Caco-2 (cell line): ENCODE measurements around the gene ZDHHC13. TPM values are rescaled to one million over a fixed set of nuclear protein-coding genes. Genes with fewer than 3 reads are reported as not detected.

Experiments used
- BruUV-seq: library from RNA; stranded (reverse); fragments of 400-500 nt; replicated peaks from 2 replicates; lab custom pipeline; 2021; lab: Mats Ljungman, UMichigan
- CTCF ChIA-PET: fragments of 300-600 bp; sonication (Branson Sonifier 250); formaldehyde crosslinking; loops from one replicate; lab custom pipeline; 2022; ENCODE audit warnings: antibody characterized with exemption; lab: Charles Lee
- POLR2A ChIA-PET: fragments of 300-600 bp; sonication (Branson Sonifier 250); formaldehyde crosslinking; loops from one replicate; lab custom pipeline; 2022; ENCODE audit warnings: antibody characterized with exemption; lab: Charles Lee
- DNase-seq, 2 experiments: peaks; one replicate each; pipeline versions ENCODE4 v3.0.0 to v3.0.0-alpha.2; 2020 to 2022
- H3K27me3 ChIP-seq: replicated peaks from 2 replicates; pipeline ENCODE4 v1.6.0; 2011; ENCODE audit warnings: low read length; ENCODE audit not compliant: control insufficient read depth, insufficient read depth
- H3K36me3 ChIP-seq: 2 replicates; pipeline ENCODE4 v1.5.1; 2011; ENCODE audit warnings: low read length; ENCODE audit not compliant: control insufficient read depth, insufficient read depth
- H3K4me1 ChIP-seq: fragments of 250-450 bp; sonication (Bioruptor Pico); 2 replicates; pipeline ENCODE4 v1.5.1; 2020; ENCODE audit warnings: mild to moderate bottlenecking
- H3K4me3 ChIP-seq: 2 replicates; pipeline ENCODE4 v1.5.1; 2011; ENCODE audit warnings: low read depth, mild to moderate bottlenecking, control low read depth, low read length
- H3K9me3 ChIP-seq: fragments of 250-450 bp; sonication (Bioruptor Pico); 2 replicates; pipeline ENCODE4 v1.5.1; 2020; ENCODE audit warnings: mild to moderate bottlenecking, moderate library complexity
- H3K27ac Mint-ChIP-seq: one replicate; pipeline ENCODE4 v1.8.0; 2022; ENCODE audit warnings: mixed read lengths; ENCODE audit not compliant: unreplicated experiment
- H3K27me3 Mint-ChIP-seq: one replicate; pipeline ENCODE4 v1.8.0; 2022; ENCODE audit warnings: mixed read lengths; ENCODE audit not compliant: insufficient read depth, unreplicated experiment
- H3K36me3 Mint-ChIP-seq: one replicate; pipeline ENCODE4 v1.8.0; 2022; ENCODE audit warnings: mild to moderate bottlenecking, mixed read lengths; ENCODE audit not compliant: insufficient read depth, unreplicated experiment
- H3K4me1 Mint-ChIP-seq: one replicate; pipeline ENCODE4 v1.8.0; 2022; ENCODE audit warnings: low read depth, mixed read lengths; ENCODE audit not compliant: unreplicated experiment
- H3K4me3 Mint-ChIP-seq: one replicate; pipeline ENCODE4 v1.8.0; 2022; ENCODE audit warnings: mild to moderate bottlenecking, moderate library complexity, mixed read lengths; ENCODE audit not compliant: unreplicated experiment
- H3K9me3 Mint-ChIP-seq: one replicate; pipeline ENCODE4 v1.8.0; 2022; ENCODE audit warnings: mixed read lengths; ENCODE audit not compliant: unreplicated experiment
- intact Hi-C: fragments of 100-400 bp; cut with micrococcal nuclease; formaldehyde crosslinking; loops from one replicate; pipeline ENCODE4 v1.10.0; 2022; ENCODE audit not compliant: unreplicated experiment
- total RNA-seq: library from RNA; stranded (reverse); gene quantifications from 2 replicates; pipeline ENCODE4 v1.2.3, GENCODE V29; 2022
- TF ChIP-seq, protein P1 (sequence below), 2 experiments: fragments of 200-600 bp in 1 of 2; IDR thresholded peaks; 1 replicate in 1 of 2; 2 replicates in 1 of 2; pipeline versions ENCODE4 v1.5.1 to v1.8.0; 2011 to 2022; ENCODE audit warnings: antibody characterized with exemption in 1 of 2, control low read depth in 1 of 2, inconsistent platforms in 1 of 2, low read depth in 1 of 2, low read length in 1 of 2, mild to moderate bottlenecking in 1 of 2, moderate library complexity in 1 of 2; ENCODE audit not compliant: insufficient read depth in 1 of 2, severe bottlenecking in 1 of 2, unreplicated experiment in 1 of 2

The ZDHHC13 gene
- total RNA-seq, 1 experiment from 2014 or later: 21.8 TPM

DNA sequence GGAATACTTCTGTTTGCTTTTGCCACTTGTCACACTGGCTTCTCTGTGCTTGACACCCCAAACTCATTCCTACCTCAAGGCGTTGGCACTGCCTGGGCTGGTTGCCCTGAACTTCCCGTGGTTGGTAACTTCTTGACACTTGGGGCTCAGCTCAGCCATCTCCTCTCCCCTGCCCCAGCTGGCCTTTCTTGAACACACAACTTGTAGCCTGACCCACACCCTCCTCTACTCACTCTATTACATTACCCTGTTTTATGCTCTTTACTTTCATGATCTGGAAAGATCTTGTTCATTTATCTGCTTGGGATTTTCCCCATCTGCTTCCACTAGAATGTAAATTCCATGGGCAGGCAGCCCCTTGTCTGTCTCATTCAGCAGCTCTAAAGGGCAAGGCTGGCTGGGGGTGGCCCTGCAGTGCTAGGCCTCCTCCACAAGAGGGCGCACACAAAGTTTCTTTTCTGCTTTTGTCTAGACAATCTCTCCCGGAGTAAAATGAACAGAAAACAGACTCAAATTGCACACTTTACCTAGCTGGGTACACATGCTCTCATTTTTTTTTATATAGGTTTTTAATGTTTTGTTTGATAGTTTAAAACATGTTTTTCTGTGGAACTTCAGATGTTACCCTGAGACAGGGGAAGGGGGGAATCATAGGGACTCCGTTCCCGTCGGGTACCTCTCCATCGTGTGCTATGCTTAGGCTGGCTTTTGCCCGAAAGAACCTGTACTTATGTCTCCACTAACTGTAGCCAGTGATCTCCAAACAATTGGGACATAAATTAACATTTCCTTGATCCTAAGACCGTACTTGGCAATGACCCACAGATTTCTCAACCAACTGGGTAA lies 40.0 kb upstream of the ZDHHC13 start:
- H3K27me3 Mint-ChIP-seq: no peaks in the 10 kb centered on the region
- no peak overlapping the region for H3K4me3 Mint-ChIP-seq
- intact Hi-C loops: loop anchor here (1.0 to 10.0 kb wide), 3 partner anchors 25 to 828 kb away; partner anchors contain the start of gene ZDHHC13
- CTCF ChIA-PET: interaction anchor here (0.6 to 2.1 kb wide), 10 partner anchors 9 to 168 kb away, joined by 3 to 9 read pairs (median 3); partner anchors contain the start of gene ZDHHC13
- no TSS peak for BruUV-seq
- no peaks in the 10 kb centered on the region for H3K36me3 ChIP-seq
- H3K9me3 Mint-ChIP-seq: no peaks in the 10 kb centered on the region
- no peak overlapping the region for H3K4me3 ChIP-seq
- H3K36me3 Mint-ChIP-seq: no peaks in the 10 kb centered on the region
- TF ChIP-seq, protein P1, sequence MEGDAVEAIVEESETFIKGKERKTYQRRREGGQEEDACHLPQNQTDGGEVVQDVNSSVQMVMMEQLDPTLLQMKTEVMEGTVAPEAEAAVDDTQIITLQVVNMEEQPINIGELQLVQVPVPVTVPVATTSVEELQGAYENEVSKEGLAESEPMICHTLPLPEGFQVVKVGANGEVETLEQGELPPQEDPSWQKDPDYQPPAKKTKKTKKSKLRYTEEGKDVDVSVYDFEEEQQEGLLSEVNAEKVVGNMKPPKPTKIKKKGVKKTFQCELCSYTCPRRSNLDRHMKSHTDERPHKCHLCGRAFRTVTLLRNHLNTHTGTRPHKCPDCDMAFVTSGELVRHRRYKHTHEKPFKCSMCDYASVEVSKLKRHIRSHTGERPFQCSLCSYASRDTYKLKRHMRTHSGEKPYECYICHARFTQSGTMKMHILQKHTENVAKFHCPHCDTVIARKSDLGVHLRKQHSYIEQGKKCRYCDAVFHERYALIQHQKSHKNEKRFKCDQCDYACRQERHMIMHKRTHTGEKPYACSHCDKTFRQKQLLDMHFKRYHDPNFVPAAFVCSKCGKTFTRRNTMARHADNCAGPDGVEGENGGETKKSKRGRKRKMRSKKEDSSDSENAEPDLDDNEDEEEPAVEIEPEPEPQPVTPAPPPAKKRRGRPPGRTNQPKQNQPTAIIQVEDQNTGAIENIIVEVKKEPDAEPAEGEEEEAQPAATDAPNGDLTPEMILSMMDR (IDR thresholded peaks at IDR 0.05; ENCODE audit: insufficient read depth in 1 of 2, low read depth in 1 of 2, low read length in 1 of 2, severe bottlenecking in 1 of 2, unreplicated experiment in 1 of 2): peak; percentile 97 to 98
- H3K27ac Mint-ChIP-seq: no peak overlapping the region
- peaks cover 14% of the 10 kb centered on the region for H3K4me1 Mint-ChIP-seq
- POLR2A ChIA-PET: no interaction called here
- H3K27me3 ChIP-seq: no peaks in the 10 kb centered on the region
- peak; percentile 52 to 78 for DNase-seq
- no peaks in the 10 kb centered on the region for H3K9me3 ChIP-seq
- H3K4me1 ChIP-seq: no peaks in the 10 kb centered on the region; the same call in 1 of the 2 replicates

DNA sequence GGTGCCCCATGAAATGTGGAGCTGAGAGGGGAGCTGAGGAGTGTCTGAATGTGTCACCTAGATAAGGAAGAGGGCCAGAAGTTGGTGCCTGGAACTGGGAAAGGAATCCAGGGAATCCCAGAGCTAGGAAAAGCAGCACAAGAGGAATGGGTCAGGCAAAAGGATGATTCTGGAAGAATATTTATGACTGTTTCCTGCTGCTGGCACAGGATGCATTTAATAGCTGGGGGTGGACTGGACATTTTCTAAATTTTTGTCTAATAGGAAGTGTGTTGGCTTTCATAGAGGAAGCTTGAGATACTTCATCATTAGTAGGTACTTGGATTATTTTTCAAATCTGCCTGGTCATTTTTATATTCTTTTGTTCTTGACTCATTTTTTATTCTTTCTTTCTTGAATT lies 39.0 kb upstream of the ZDHHC13 start:
- Mint-ChIP-seq H3K9me3 (no peaks in the 10 kb centered on the region), H3K27ac (no peak overlapping the region), H3K4me3 (no peak overlapping the region), H3K27me3 (no peaks in the 10 kb centered on the region), H3K36me3 (no peaks in the 10 kb centered on the region), H3K4me1 (peaks cover 12% of the 10 kb centered on the region)
- Histone ChIP-seq H3K4me1 (no peaks in the 10 kb centered on the region; the same call in 1 of the 2 replicates), H3K4me3 (no peak overlapping the region), H3K27me3 (no peaks in the 10 kb centered on the region), H3K9me3 (no peaks in the 10 kb centered on the region), H3K36me3 (no peaks in the 10 kb centered on the region)
- CTCF ChIA-PET: interaction anchor here (0.5 to 2.1 kb wide), 2 partner anchors 24 to 102 kb away, joined by 4 to 9 read pairs; no protein-coding TSS in a partner anchor
- TF ChIP-seq, protein P1 (IDR thresholded peaks at IDR 0.05; ENCODE audit: insufficient read depth in 1 of 2, low read depth in 1 of 2, low read length in 1 of 2, severe bottlenecking in 1 of 2, unreplicated experiment in 1 of 2): no peak
- DNase-seq: no peak
- POLR2A ChIA-PET: no interaction called here
- BruUV-seq: no TSS peak
- intact Hi-C loops: loop anchor here (1.0 to 10.0 kb wide), 3 partner anchors 24 to 827 kb away; partner anchors contain the start of gene ZDHHC13

DNA sequence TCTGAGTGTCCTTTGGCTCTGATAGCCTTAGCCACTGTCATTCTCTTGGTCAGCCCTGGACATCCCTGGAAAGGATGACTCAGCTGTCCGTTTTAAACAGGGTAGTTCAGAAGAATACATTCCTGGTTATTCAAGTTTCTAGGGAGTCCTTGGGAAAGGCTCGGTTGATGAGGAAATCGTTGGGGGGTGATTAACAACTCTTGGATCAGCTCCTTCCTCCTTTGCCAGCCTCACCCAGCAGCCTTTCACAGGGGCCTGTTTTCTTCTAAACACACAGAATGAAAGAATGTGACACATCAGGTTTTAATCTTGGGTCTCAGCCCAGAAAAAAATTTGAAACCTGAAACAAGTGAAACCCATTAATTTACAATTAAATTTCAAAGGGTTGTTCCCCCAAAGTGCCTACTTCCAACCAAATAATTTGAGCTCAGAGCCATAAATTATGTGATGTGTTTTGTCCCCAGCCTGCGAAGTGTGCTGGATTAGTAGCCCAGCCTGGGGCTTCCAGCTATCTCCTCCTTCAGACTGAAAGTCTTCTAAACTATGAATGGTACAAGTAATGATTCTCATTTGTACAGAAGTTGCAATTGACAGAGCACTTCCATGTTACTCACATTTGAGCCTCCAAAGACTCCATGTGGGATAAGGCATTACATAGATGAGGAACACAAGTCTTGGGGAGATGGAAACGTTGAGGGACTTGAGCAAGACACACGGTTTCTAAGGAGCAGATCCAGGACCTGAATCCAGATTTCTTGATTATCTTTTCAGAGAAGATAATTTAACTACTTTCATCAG lies 37.1 kb upstream of the ZDHHC13 start:
- H3K4me1 ChIP-seq: no peaks in the 10 kb centered on the region
- DNase-seq: no peak
- TF ChIP-seq, protein P1 (IDR thresholded peaks at IDR 0.05; ENCODE audit: insufficient read depth in 1 of 2, low read depth in 1 of 2, low read length in 1 of 2, severe bottlenecking in 1 of 2, unreplicated experiment in 1 of 2): no peak
- Mint-ChIP-seq H3K4me1 (peaks cover 6% of the 10 kb centered on the region), H3K27ac (no peak overlapping the region), H3K27me3 (peaks cover 2% of the 10 kb centered on the region), H3K4me3 (no peak overlapping the region), H3K9me3 (no peaks in the 10 kb centered on the region), H3K36me3 (no peaks in the 10 kb centered on the region)
- no peaks in the 10 kb centered on the region for H3K27me3 ChIP-seq
- POLR2A ChIA-PET: no interaction called here
- BruUV-seq: no TSS peak
- H3K9me3 ChIP-seq: no peaks in the 10 kb centered on the region
- intact Hi-C loops: loop anchor here (10.0 kb wide), 1 partner anchor 825 kb away; no protein-coding TSS in a partner anchor
- CTCF ChIA-PET: interaction anchor here (0.9 kb wide), 1 partner anchor 37 kb away, joined by 5 read pairs; the partner anchor contains the start of gene ZDHHC13
- no peaks in the 10 kb centered on the region for H3K36me3 ChIP-seq
- H3K4me3 ChIP-seq: no peak overlapping the region
